GM18867 (cell line): Measurements from ENCODE around the gene TRMT2B.
"Not testable (repeated sequence)": the region's sequence is repeated elsewhere in the genome, so short reads cannot be mapped to it uniquely, and the experiment has no call there.

Experiments used
- ATAC-seq: cut with Tn5 transposase; IDR thresholded peaks from one replicate; pipeline ENCODE4 v1.9.1; 2021; ENCODE audit warnings: mild to moderate bottlenecking, moderate library complexity; ENCODE audit not compliant: unreplicated experiment

Gene TRMT2B, protein sequence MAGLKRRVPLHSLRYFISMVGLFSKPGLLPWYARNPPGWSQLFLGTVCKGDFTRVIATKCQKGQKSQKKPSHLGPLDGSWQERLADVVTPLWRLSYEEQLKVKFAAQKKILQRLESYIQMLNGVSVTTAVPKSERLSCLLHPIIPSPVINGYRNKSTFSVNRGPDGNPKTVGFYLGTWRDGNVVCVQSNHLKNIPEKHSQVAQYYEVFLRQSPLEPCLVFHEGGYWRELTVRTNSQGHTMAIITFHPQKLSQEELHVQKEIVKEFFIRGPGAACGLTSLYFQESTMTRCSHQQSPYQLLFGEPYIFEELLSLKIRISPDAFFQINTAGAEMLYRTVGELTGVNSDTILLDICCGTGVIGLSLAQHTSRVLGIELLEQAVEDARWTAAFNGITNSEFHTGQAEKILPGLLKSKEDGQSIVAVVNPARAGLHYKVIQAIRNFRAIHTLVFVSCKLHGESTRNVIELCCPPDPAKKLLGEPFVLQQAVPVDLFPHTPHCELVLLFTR

GRCh38 chrX:101051549-101052302 is at the start of gene TRMT2B:
TSS of gene TRMT2B (minus strand) at chrX:101052111. CDS start at chrX:101042289, 9,822 bp downstream.
- ATAC-seq = peak; percentile 95

- ATAC-seq = peak; percentile 98
Measured at GRCh38 chrX:101097546-101098453, 45.9 kb upstream of the TRMT2B start, which contains the start of gene CENPI. TSS of gene CENPI (plus strand) at chrX:101098204. CDS start at chrX:101101071, 2,867 bp downstream.

DNA sequence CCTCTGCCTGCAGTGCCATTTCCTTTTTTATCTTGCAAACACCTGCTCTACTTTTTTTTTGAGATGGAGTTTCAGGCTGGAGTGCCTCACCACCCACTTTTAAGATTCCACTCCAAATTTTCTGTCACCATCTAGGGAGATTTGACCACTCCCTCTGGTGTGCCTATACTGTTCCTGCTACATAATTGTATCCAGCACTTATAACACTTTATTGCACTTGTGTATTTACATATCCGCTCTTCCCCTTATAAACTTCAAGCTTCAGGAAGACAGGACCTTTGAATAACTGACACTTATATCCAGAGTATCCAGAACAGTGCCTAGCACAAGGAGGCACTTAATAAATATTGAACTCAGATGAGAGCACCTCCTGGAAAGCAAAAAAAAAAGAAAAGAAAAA is 39.9 kb upstream of the TRMT2B start:
- no peak for ATAC-seq

DNA sequence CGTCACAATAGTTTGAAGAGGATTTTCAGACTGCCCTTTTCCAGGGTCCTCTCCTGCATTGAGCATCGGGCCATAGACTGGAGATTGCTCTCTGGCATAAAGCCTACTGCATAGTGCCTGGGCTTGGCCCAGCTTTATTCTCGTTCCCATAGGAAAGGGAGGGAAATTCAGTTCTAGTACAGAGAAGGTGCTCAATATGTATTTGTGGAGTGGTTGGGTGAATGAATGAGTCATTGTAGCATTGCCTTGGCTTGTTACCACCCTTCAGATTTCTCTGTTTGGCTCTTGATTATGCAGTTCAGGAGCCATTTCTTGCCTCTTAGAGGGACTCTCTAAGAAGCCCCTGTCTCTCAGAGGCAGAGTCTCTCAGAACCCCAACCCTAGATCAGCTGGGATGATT is 29.3 kb upstream of the TRMT2B start:
- no peak for ATAC-seq

DNA sequence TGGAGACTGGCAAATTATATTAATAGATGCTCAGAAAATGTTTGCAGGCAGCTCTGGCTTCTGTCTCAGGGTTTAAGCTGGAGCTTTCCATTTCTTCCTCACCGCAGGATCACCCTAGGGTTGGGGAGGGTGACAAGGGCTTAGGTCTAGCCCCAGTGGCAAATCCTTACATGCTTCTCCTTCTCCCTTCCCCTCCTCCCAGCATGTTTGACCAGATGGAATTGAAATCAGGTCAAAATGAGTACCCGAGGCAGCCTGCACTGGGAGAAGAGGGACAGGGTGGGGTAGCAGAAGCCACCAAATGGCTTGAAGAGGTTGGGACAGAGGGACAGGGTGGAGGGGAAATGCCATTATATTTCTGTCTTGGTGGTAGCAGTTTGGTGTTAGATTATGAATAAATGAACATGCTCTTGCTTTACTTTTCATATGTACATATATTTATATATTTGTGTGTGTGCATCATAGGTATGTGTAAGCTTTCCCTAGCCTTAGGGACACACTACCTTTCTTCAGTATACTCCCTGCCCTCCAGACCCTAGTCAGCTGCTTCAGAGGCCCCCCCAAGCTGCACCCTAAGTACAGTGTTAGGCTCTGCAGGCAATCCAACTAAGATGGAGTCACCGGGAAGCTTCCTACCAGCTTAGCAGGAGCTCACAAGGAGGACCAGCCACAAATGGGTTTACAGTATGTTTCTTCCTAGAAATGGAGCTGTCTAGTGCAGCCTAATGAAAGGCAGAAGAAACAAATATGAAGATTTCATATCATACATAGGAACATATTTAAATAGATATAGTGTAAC is 28.6 kb upstream of the TRMT2B start:
- ATAC-seq = no peak

DNA sequence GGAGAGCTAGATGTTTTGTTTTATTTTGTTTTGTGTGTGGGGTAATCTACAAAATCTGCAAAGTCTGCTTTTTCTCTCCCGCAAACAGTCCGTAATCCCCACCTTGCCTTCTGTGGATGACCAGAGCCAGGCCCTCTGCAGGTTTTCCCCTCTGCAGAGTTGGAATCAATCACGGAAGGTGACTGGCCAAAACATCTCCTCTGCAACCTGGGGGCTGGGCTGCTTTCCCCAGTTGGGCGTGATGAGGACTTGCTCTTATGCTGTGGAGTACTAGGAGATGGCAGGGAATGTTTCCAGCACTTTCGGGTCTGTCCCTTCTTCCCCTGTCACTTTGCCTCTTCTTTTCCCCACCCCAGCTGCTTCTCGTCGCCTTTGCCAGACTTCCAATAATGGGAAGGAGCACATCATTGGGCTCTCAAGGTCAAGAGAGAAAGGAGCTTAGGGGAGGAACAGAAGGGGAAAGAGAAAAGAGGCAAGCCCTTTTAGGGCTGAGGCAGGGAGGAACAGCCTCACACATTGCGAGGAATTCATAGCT is 27.9 kb upstream of the TRMT2B start:
- ATAC-seq = no peak

GRCh38 chrX:101078716-101079598 is 27.0 kb upstream of the TRMT2B start, which contains the start of gene TMEM35A:
TSS of gene TMEM35A (plus strand) at chrX:101078879. CDS start at chrX:101079003, 124 bp downstream.
- ATAC-seq = no peak

DNA sequence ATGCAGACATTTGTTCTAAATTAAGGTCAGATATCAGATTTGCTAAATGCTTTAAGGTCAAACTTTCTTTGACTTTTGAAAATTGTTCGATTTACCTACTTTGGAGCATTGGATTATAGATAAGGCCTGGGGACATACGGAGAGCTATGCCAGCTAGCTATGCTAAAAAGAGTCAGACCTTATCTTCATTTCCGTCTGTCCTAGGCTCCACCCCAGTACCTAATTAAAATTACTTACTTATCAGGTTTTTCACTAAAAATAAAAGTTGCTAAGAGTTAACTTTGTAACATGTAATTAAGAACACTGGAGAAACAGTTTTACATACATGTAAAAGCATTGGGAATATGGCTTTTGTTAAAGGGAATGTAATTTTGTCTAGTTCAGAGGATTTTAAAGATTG is 19.7 kb upstream of the TRMT2B start:
- no peak for ATAC-seq

GRCh38 chrX:101062176-101062575 is 10.3 kb upstream of the TRMT2B start:
- ATAC-seq = no peak

DNA sequence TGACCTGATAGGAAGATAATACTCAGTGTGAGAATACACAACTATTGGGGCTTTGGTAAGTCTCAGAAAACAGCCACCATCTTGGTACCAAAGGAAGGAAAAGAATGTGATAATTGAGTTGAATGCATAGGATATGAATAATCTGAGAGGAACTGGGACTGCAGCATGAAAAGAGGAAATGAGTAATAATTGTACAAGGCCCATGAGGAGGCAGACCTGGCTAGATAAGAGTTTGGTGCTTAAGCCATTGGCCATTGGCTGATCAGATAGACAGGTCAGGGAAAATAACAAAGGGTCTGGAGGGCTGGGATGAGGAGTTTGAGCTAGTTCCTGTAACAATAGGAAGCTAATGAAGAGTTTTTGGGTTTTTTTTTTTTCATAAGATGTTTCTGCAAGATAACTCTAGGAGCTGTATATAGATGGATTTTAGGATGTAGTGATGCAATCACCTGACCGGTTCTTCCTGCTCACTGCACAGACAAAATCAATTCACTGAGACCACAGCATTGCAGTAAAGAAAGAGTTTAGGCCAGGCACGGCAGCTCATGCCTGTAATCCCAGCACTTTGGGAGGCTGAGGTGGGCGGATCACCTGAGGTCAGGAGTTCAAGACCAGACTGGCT is 5.3 kb upstream of the TRMT2B start:
- ATAC-seq = peak; percentile 87

DNA sequence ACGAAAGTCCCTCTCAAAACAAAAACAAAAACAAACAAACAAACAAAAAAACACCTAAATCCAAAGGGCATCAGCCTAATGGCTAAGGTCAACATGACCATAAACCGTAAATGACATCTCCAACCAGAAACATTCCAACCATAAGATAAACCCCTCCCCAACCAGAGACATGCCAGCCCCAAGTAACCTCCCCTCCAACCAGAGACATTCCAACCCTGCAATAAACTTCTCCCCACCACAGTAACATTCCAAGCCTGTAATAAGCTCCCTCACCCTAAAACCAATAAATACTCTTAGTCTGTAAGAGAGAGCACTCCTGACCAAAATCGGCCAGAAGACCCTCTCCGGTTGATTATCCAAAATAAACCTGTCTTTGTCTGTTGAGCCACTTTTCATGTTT is 4.6 kb upstream of the TRMT2B start:
- ATAC-seq = not testable (repeated sequence)

DNA sequence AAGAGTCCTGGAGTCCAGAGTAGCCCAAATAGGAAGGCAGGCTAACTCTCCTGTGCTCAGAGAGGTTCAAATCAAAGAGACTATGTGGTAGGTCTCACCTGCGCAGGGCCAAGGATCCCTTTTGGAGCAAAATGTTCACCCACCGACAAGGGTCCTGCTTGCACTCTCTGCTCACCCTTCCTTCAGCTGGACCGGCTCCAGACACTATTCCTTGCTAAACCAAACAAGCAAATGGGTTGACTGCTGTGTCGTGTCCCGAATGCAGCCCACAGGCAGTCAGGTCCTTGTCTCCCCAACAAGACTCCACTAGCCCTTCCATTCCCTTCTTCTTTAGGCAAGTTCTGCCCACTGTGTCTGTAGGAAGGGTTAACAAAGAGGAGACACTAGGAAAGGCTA is 760 bp downstream of the TRMT2B start:
- ATAC-seq = no peak

DNA sequence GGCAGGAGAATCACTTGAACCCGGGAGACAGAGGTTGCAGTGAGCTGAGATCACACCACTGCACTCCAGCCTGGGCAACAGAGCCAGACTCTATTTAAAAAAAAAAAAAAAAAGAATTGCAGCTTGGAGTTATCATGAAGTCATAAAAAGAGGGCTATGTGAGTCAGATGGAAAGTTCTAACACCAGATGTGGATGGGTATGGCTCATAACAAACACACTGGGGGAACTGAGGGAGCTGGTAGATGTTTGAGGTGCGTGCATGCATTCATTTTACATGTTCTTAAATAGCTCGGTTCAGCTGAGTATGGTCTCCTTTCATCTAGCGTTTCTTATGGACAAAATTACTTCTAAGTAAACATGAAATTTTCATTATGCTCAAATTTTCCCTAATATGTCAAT is 11.7 kb downstream of the TRMT2B start:
- no peak for ATAC-seq

DNA sequence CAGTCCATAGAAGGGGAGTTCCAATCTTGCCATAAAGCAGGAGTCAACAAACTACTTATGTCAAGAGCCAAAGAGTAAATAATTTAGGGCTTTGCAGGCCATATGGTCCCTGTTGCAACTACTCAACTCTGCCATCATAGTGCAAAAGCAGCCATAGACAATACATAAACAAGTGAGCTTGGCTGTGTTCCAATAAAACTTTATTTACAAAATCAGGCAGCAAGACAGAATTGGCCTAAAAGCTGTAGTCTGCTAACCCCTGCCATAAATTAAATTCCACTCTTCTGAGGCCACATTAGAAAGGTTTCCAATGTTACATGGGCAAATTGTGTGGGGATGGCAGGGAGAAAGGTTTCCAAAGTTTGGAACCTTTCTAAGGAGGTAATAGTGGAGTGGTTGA is 14.7 kb downstream of the TRMT2B start:
- no peak for ATAC-seq

- no peak for ATAC-seq
Measured at GRCh38 chrX:101029665-101030064, 22.2 kb downstream of the TRMT2B start.

DNA sequence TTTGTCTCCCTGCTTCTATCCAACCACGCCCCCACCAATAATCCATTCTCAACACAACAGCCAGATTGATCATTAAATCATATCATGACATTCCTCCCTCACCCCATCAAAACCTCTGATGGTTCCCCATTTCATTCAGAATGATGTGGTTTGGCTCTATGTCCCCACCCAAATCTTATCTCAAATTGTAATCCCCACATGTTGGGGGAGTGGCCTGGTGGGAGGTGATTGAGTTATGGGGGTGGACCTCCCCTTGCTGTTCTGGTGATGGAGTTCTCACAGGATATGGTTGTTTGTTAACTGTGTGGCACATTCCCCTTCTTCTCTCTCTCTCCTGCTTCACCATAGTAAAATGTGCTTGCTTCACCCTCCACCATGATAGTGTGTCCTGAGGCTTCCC is 23.3 kb downstream of the TRMT2B start:
- ATAC-seq = no peak

DNA sequence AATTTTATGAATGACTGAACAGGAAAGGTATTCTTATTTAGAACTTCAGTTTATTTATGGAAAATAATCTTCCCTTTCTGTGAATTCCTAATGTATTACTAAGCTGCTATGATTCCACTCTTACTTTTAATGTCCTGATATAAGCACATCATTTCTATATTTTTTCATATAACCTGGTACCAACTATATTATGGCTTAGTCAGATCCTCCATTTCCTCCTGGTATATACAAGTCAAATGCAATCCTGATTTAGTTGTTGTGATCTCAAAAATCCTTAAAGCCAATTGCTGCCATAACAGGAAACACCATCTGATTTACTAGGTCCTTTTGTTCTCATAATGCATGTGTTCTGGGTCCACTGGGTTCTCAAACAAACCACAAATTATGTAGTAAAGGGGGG is 26.8 kb downstream of the TRMT2B start:
- no peak for ATAC-seq

GRCh38 chrX:101022020-101022419 is 29.9 kb downstream of the TRMT2B start:
- ATAC-seq = no peak
